K562 (cell line): ENCODE measurements around the gene PDE4A. TPM values are rescaled to one million over a fixed set of nuclear protein-coding genes. Genes with fewer than 3 reads are reported as not detected.

ENCODE experiments used
- ATAC-seq: fragments of 200-7000 bp; cut with Tn5 transposase; 3 replicates; pipeline ENCODE4 v1.9.1; 2020; ENCODE audit warnings: moderate library complexity
- BruUV-seq: library from RNA; stranded (reverse); fragments of 400-500 nt; replicated peaks from 2 replicates; lab custom pipeline; 2021; lab: Mats Ljungman, UMichigan
- CTCF ChIA-PET: fragments of 300-600 bp; formaldehyde crosslinking; extraction: SDS; loops from one replicate; lab custom pipeline; 2021; ENCODE audit warnings: low intra/inter-chr PET ratio; lab: Yijun Ruan, JAX
- POLR2A ChIA-PET: fragments of 300-600, 350-650 bp; sonication (Branson Sonifier 250); formaldehyde crosslinking; extraction: SDS; loops from one replicate; lab custom pipeline; 2021; ENCODE audit warnings: antibody characterized with exemption, inconsistent platforms; lab: Yijun Ruan, JAX
- DNase-seq, 4 experiments: peaks; one replicate each; pipeline versions ENCODE4 v3.0.0 to v3.0.0-alpha.2; 2011 to 2018; ENCODE audit warnings: low spot score in 3 of 4, mixed read lengths in 3 of 4; ENCODE audit errors: extremely low read depth in 1 of 4
- FAIRE-seq: peaks from 2 replicates; lab custom pipeline; 2011; peaks lifted over from hg19 to GRCh38; lab: Jason Lieb, UNC
- H2AFZ ChIP-seq: 2 replicates; pipeline ENCODE4 v1.6.0; 2011; ENCODE audit warnings: low read depth, low read length, control low read depth, inconsistent platforms
- H3K27ac ChIP-seq: fragments of 200-600 bp; 3 replicates; pipeline ENCODE4 v1.8.0; 2011; ENCODE audit warnings: low read depth, mild to moderate bottlenecking, control low read depth, inconsistent platforms, low read length, moderate library complexity, mixed read lengths; ENCODE audit errors: extremely low read depth
- H3K27me3 ChIP-seq, 2 experiments: fragments of 300-600 bp in 1 of 2; 2 replicates in 1 of 2; 3 replicates in 1 of 2; pipeline versions ENCODE4 v1.6.0 to v1.8.0; 2011; ENCODE audit warnings: inconsistent platforms in 2 of 2, low read length in 2 of 2, mild to moderate bottlenecking in 1 of 2, mixed read lengths in 1 of 2, moderate library complexity in 1 of 2; ENCODE audit not compliant: control insufficient read depth in 2 of 2, insufficient read depth in 2 of 2
- H3K36me3 ChIP-seq: fragments of 300-600 bp; 3 replicates; pipeline ENCODE4 v1.8.0; 2011; ENCODE audit warnings: mild to moderate bottlenecking, low read length, inconsistent platforms; ENCODE audit not compliant: control insufficient read depth, insufficient read depth
- H3K4me1 ChIP-seq, 2 experiments: fragments of 200-600 bp in 1 of 2; replicated peaks in 1 of 2; 2 replicates in 1 of 2; 3 replicates in 1 of 2; pipeline versions ENCODE4 v1.5.1 to v1.8.0; 2011; ENCODE audit warnings: inconsistent platforms in 2 of 2, low read length in 2 of 2, mild to moderate bottlenecking in 1 of 2, mixed read lengths in 1 of 2, moderate library complexity in 1 of 2; ENCODE audit not compliant: control insufficient read depth in 2 of 2, insufficient read depth in 2 of 2
- H3K4me2 ChIP-seq: 2 replicates; pipeline ENCODE4 v1.6.1; 2011; ENCODE audit warnings: low read length, control low read depth, inconsistent platforms, mixed read lengths; ENCODE audit not compliant: insufficient read depth
- H3K4me3 ChIP-seq: fragments of 200-600 bp; sonication (generic), shearing (Covaris generic); 2 replicates; pipeline ENCODE4 v1.5.1; 2016; ENCODE audit warnings: control low read depth, inconsistent platforms
- H3K79me2 ChIP-seq: fragments of 200-600 bp; 3 replicates; pipeline ENCODE4 v1.8.0; 2011; ENCODE audit warnings: low read length, inconsistent platforms; ENCODE audit not compliant: control insufficient read depth, insufficient read depth
- H3K9ac ChIP-seq, 2 experiments: 2 replicates each; pipeline versions ENCODE4 v1.6.0 to v1.6.1; 2011; ENCODE audit warnings: low read depth in 2 of 2, low read length in 2 of 2, control low read depth in 1 of 2, inconsistent platforms in 1 of 2, mild to moderate bottlenecking in 1 of 2, mixed read lengths in 1 of 2; ENCODE audit not compliant: insufficient read depth in 1 of 2
- H3K9me1 ChIP-seq: one replicate; pipeline ENCODE4 v1.6.0; 2011; ENCODE audit warnings: inconsistent platforms, mild to moderate bottlenecking, low read length, moderate library complexity; ENCODE audit not compliant: control insufficient read depth, insufficient read depth
- H3K9me3 ChIP-seq: replicated peaks from 2 replicates; pipeline ENCODE4 v1.5.1; 2011; ENCODE audit warnings: low read depth, low read length, inconsistent platforms; ENCODE audit not compliant: control insufficient read depth, insufficient read depth
- H4K20me1 ChIP-seq: replicated peaks from 2 replicates; pipeline ENCODE4 v1.6.1; 2011; ENCODE audit warnings: low read length, inconsistent platforms, mixed read lengths; ENCODE audit not compliant: control insufficient read depth, insufficient read depth
- CC2D1A ChIP-seq: fragments of 450-650 bp; IDR thresholded peaks from 2 replicates; pipeline ENCODE4 v1.6.1; 2017; ENCODE audit warnings: mild to moderate bottlenecking
- EGR1 ChIP-seq: fragments of 450-650 bp; conservative IDR thresholded peaks from 2 replicates; pipeline ENCODE4 v1.6.1; 2017; ENCODE audit warnings: mild to moderate bottlenecking
- FIP1L1 ChIP-seq: fragments of 200-400 bp; formaldehyde crosslinking; IDR thresholded peaks from 2 replicates; pipeline ENCODE4 v1.6.1; 2018; ENCODE audit warnings: mild to moderate bottlenecking, low read depth, low read length; ENCODE audit not compliant: poor library complexity, severe bottlenecking
- FOSL1 ChIP-seq: fragments of 200-800 bp; sonication (Bioruptor generic); conservative IDR thresholded peaks from 2 replicates; pipeline ENCODE4 v1.6.1; 2016; ENCODE audit warnings: missing genetic modification characterization, missing compliant biosample characterization
- KLF1 ChIP-seq: fragments of 450-650 bp; IDR thresholded peaks from 2 replicates; pipeline ENCODE4 v1.6.1; 2016; ENCODE audit warnings: missing genetic modification characterization, missing compliant biosample characterization
- NFIC ChIP-seq: fragments of 450-650 bp; IDR thresholded peaks from 2 replicates; pipeline ENCODE4 v1.6.1; 2017; ENCODE audit warnings: mild to moderate bottlenecking, inconsistent platforms
- SNIP1 ChIP-seq: fragments of 450-650 bp; IDR thresholded peaks from 2 replicates; pipeline ENCODE4 v1.7.1; 2017; ENCODE audit warnings: low read depth, mild to moderate bottlenecking
- TAF9B ChIP-seq: fragments of 450-650 bp; IDR thresholded peaks from 2 replicates; pipeline ENCODE4 v1.6.1; 2018; ENCODE audit warnings: mild to moderate bottlenecking; ENCODE audit not compliant: partially characterized antibody
- TEAD1 ChIP-seq, 2 experiments: fragments of 450-650 bp in 1 of 2; sonication (generic) in 1 of 2; formaldehyde crosslinking; IDR thresholded peaks; 2 replicates each; pipeline versions ENCODE4 v1.4.0 to v1.8.0; 2020 to 2022; ENCODE audit warnings: mild to moderate bottlenecking in 2 of 2, missing genetic modification reagents in 1 of 2
- THAP12 ChIP-seq: fragments of 250-450 bp; sonication (Bioruptor Pico); IDR thresholded peaks from 2 replicates; pipeline ENCODE4 v1.9.0; 2021; ENCODE audit warnings: mild to moderate bottlenecking, inconsistent platforms
- XRCC5 ChIP-seq: fragments of 200-400 bp; formaldehyde crosslinking; IDR thresholded peaks from 2 replicates; pipeline ENCODE4 v1.6.1; 2017; ENCODE audit warnings: low read depth, mild to moderate bottlenecking, low read length
- ZNF324 ChIP-seq: fragments of 250-450 bp; sonication (Bioruptor Pico); IDR thresholded peaks from 2 replicates; pipeline ENCODE4 v1.4.0; 2020; ENCODE audit warnings: mild to moderate bottlenecking
- WGBS: fragments of 100-300 bp; shearing (Covaris generic); methylation state at CpG from one replicate; pipeline ENCODE4 v1.1.6; 2016; ENCODE audit warnings: low coverage, mixed read lengths; ENCODE audit not compliant: insufficient coverage; ENCODE audit errors: missing lambda C conversion rate; 5-methylcytosine and 5-hydroxymethylcytosine counted together
- in situ Hi-C: fragments of 300-500 bp; cut with MboI; formaldehyde crosslinking; loops from 4 replicates; pipeline ENCODE4 v1.15.0; 2018; ENCODE audit warnings: inconsistent platforms, mixed read lengths
- intact Hi-C: fragments of 100-400 bp; cut with micrococcal nuclease; formaldehyde crosslinking; loops from 2 replicates; pipeline ENCODE4 v1.14.2; 2022
- polyA plus RNA-seq, 8 experiments: library from polyadenylated mRNA; depleted of rRNA in 4 of 8; stranded (reverse) in 5 of 8; unstranded in 3 of 8; fragments of >200 nt; fragmentation: Nextera tagmentation in 2 of 8; fragmentation: Illumina TruSeq in 1 of 8; extraction: Ambion mirVana in 2 of 8; extraction: Trizol in 1 of 8; gene quantifications; 2 replicates each; pipeline versions ENCODE4 v1.2.1 to v1.2.3, GENCODE V29; 2011 to 2014; ENCODE audit warnings: inconsistent platforms in 1 of 8, missing spikeins in 1 of 8
- total RNA-seq, 7 experiments: library from RNA; depleted of rRNA in 6 of 7; stranded (reverse); fragments of >200 nt in 6 of 7; fragmentation: Illumina TruSeq in 2 of 7; extraction: Trizol in 2 of 7; gene quantifications; 2 replicates each; pipeline versions ENCODE4 v1.2.1 to v1.2.3, GENCODE V29; 2011 to 2021; ENCODE audit warnings: low replicate concordance in 1 of 7

The PDE4A gene
- total and polyA plus RNA-seq, 9 of the 15 experiments (the other 6 are each of a cell fraction or from before 2014, with no cell fraction given): 0.66 to 26.9 (median 4.6) TPM

GRCh38 chr19:10384580-10384979, 35.8 kb upstream of the PDE4A start:
- no peak overlapping the region for H3K4me3 ChIP-seq
- no peaks in the 10 kb centered on the region for H4K20me1 ChIP-seq
- in situ Hi-C loops: no loop called here
- POLR2A ChIA-PET: interaction anchor here (0.8 to 1.1 kb wide), 2 partner anchors 123 to 127 kb away, joined by 3 read pairs; no protein-coding TSS in a partner anchor
- 73% methylated on average over 8 of the region's 9 CpGs for WGBS
- TF ChIP-seq ZNF324 (CRISPR knock-in tag) (no peak), SNIP1 (no peak)
- intact Hi-C loops: no loop called here
- DNase-seq (no peak), FAIRE-seq (no peak), ATAC-seq (no peak)
- H3K4me2 ChIP-seq: no peak overlapping the region
- H3K27me3 ChIP-seq: no peaks in the 10 kb centered on the region
- peaks cover 6 to 17% of the 10 kb centered on the region in 2 experiments; a peak in 4 of 5 replicates for H3K4me1 ChIP-seq
- CTCF ChIA-PET: no interaction called here
- H2AFZ ChIP-seq: no peak overlapping the region
- peak overlapping the region in 1 of 2 experiments; percentile 76; a peak in 2 of 4 replicates for H3K9ac ChIP-seq
- H3K36me3 ChIP-seq: peaks cover under 1% of the 10 kb centered on the region; the same call in 1 of the 3 replicates
- no TSS peak for BruUV-seq
- no peak overlapping the region for H3K27ac ChIP-seq
- H3K9me3 ChIP-seq: no peaks in the 10 kb centered on the region
- peaks cover 15% of the 10 kb centered on the region for H3K79me2 ChIP-seq
- H3K9me1 ChIP-seq: no peaks in the 10 kb centered on the region

GRCh38 chr19:10388957-10389356, 31.4 kb upstream of the PDE4A start:
- BruUV-seq: no TSS peak
- POLR2A ChIA-PET: interaction anchor here (0.6 to 2.3 kb wide), 17 partner anchors 9 to 282 kb away, joined by 3 to 32 read pairs (median 4); partner anchors contain the start of genes CDC37, ICAM1, ICAM4 and ICAM5
- no peaks in the 10 kb centered on the region for H3K9me3 ChIP-seq
- CTCF ChIA-PET: interaction anchor here (0.6 to 5.6 kb wide), 11 partner anchors 8 to 458 kb away, joined by 3 to 77 read pairs (median 5); partner anchors contain the start of genes ICAM1, ICAM4 and TYK2
- no peak overlapping the region for H3K27ac ChIP-seq
- FAIRE-seq: peak; percentile 98
- H3K27me3 ChIP-seq: no peaks in the 10 kb centered on the region
- WGBS: 0% methylated on average over 3 of the region's 3 CpGs
- H3K9ac ChIP-seq: peak overlapping the region in 1 of 2 experiments; percentile 64; a peak in 1 of 4 replicates
- ATAC-seq: peak; percentile 84
- H4K20me1 ChIP-seq: 0 out of 2 replicates have a peak, but pooled peaks cover 3% of the 10 kb centered on the region
- in situ Hi-C loops: loop anchor here (5.0 kb wide), 2 partner anchors 117 to 462 kb away; partner anchors contain the start of gene ICAM1
- H3K4me2 ChIP-seq: no peak overlapping the region
- peak; percentile 57 to 91 (median 68) for DNase-seq
- H3K79me2 ChIP-seq: no peaks in the 10 kb centered on the region
- intact Hi-C loops: loop anchor here (1.0 to 5.0 kb wide), 4 partner anchors 54 to 457 kb away; no protein-coding TSS in a partner anchor
- peaks cover 43% of the 10 kb centered on the region; the same call in 2 of the 3 replicates for H3K36me3 ChIP-seq
- H2AFZ ChIP-seq: no peak overlapping the region
- no peak overlapping the region for H3K4me3 ChIP-seq
- no peaks in the 10 kb centered on the region for H3K9me1 ChIP-seq
- peaks cover 0 to 6% of the 10 kb centered on the region in 2 experiments; a peak in 2 of 5 replicates for H3K4me1 ChIP-seq
- TF ChIP-seq TEAD1 (CRISPR knock-in tag; IDR thresholded peaks at IDR 0.05) (peak in 1 of 2 experiments; percentile 97; a peak in 2 of 4 replicates), FOSL1 (no peak), FIP1L1 (no peak), EGR1 (no peak), THAP12 (CRISPR knock-in tag) (no peak), KLF1 (tag) (no peak), TAF9B (no peak), CC2D1A (0 out of 2 replicates have a peak, but pooled peaks have one; percentile 51), NFIC (no peak), XRCC5 (peak; percentile 64; the same call in 1 of the 2 replicates)
